Fibroblast of skin of left quadriceps (primary cell): ENCODE data around the gene RSAD1.
A peak's percentile ranks its signal among the peaks of the same experiment; 100 is the strongest.

Source experiments
- DNase-seq, 2 experiments: peaks; one replicate each; pipeline ENCODE4 v3.0.0-alpha.2; 2013; ENCODE audit warnings: low read depth in 2 of 2

RSAD1 gene

GRCh38 chr17:50518384-50519023 is 39.8 kb downstream of the RSAD1 start:
- no peak for DNase-seq

- no peak for DNase-seq
Measured at GRCh38 chr17:50519141-50519834, 40.6 kb downstream of the RSAD1 start.

GRCh38 chr17:50520483-50520882 is 41.8 kb downstream of the RSAD1 start:
- no peak for DNase-seq

GRCh38 chr17:50521514-50521913 is 42.9 kb downstream of the RSAD1 start:
- DNase-seq, result no peak

GRCh38 chr17:50522766-50523165 is 44.1 kb downstream of the RSAD1 start:
- no peak for DNase-seq

GRCh38 chr17:50523208-50523607 is 44.5 kb downstream of the RSAD1 start:
- no peak for DNase-seq

GRCh38 chr17:50524838-50525237 is 46.2 kb downstream of the RSAD1 start:
- DNase-seq, result no peak

- no peak for DNase-seq
Measured at GRCh38 chr17:50527155-50527762, 48.6 kb downstream of the RSAD1 start.

GRCh38 chr17:50527949-50528474 is 49.4 kb downstream of the RSAD1 start:
- no peak for DNase-seq

GRCh38 chr17:50529849-50530248 is 51.2 kb downstream of the RSAD1 start:
- no peak for DNase-seq

GRCh38 chr17:50531428-50532025 is 52.9 kb downstream of the RSAD1 start:
- DNase-seq, result no peak

GRCh38 chr17:50532452-50533024 is 53.9 kb downstream of the RSAD1 start, which contains the start of gene EPN3:
Gene EPN3 (plus strand): TSS chr17:50532735. CDS start chr17:50536557, 3,822 bp downstream.
- no peak for DNase-seq

- DNase-seq, result no peak
Measured at GRCh38 chr17:50533185-50533584, 54.5 kb downstream of the RSAD1 start.

- DNase-seq, result peak in 1 of 2 experiments; percentile 29
Measured at GRCh38 chr17:50533720-50534148, 55.1 kb downstream of the RSAD1 start.

- DNase-seq, result no peak
Measured at GRCh38 chr17:50534222-50534978, 55.7 kb downstream of the RSAD1 start.

- DNase-seq, result no peak
Measured at GRCh38 chr17:50534979-50535326, 56.3 kb downstream of the RSAD1 start.

GRCh38 chr17:50535407-50535806 is 56.7 kb downstream of the RSAD1 start:
- no peak for DNase-seq
